Keratinocyte (primary cell): ENCODE measurements around the gene SLC26A2.

ENCODE experiments used
- CTCF ChIP-seq, 3 experiments: IDR thresholded peaks in 1 of 3; conservative IDR thresholded peaks in 1 of 3; optimal IDR thresholded peaks in 1 of 3; 2 replicates in 2 of 3; 3 replicates in 1 of 3; pipeline versions ENCODE3 to v1.5.1; 2011; ENCODE audit warnings: low read length in 3 of 3, mild to moderate bottlenecking in 3 of 3, moderate library complexity in 2 of 3, control low read depth in 1 of 3, inconsistent platforms in 1 of 3; ENCODE audit not compliant: insufficient read depth in 2 of 3; ENCODE audit errors: extremely low read depth in 1 of 3
- EZH2 ChIP-seq: IDR thresholded peaks from one replicate; pipeline ENCODE4 v1.6.1; 2012; ENCODE audit warnings: inconsistent platforms, mild to moderate bottlenecking, low read length, moderate library complexity

GRCh38 chr5:150026682-150027172 lies 66.2 kb downstream of the SLC26A2 start:
- TF ChIP-seq CTCF (optimal IDR thresholded peaks at IDR 0.05 in 1 of 3, IDR thresholded peaks at IDR 0.05 in 1 of 3, conservative IDR thresholded peaks at IDR 0.05 in 1 of 3; ENCODE audit: extremely low read depth in 1 of 3, insufficient read depth in 2 of 3, low read length in 3 of 3): no peak
- TF ChIP-seq EZH2: no peak
